Measurements from ENCODE around the gene TTBK1. TPM values are rescaled to one million over a fixed set of nuclear protein-coding genes. Genes with fewer than 3 reads are reported as not detected.

The TTBK1 gene
- total and polyA plus RNA-seq, 2 of the 4 experiments (the other 2 are of a cell fraction), result 0.02 TPM; not detected in 1

- CTCF ChIA-PET, result no interaction called here
- Histone ChIP-seq H3K27me3 (ENCODE audit: control insufficient read depth, insufficient read depth, low read length) (peaks cover 71% of the 10 kb centered on the region), H4K5ac (ENCODE audit: low read depth, low read length) (no peak overlapping the region), H3K56ac (ENCODE audit: extremely low read depth, insufficient read depth, low read length) (no peak overlapping the region), H3K4me2 (ENCODE audit: low read depth, low read length) (peak overlapping the region; percentile 66), H3K9ac (ENCODE audit: low read depth, low read length) (no peak overlapping the region), H3K4me1 (ENCODE audit: control insufficient read depth, insufficient read depth, low read length) (peaks cover 2% of the 10 kb centered on the region; the same call in 1 of the 2 replicates), H3K23ac (ENCODE audit: low read depth, low read length) (0 out of 2 replicates have a peak overlapping the region, but pooled peaks have one; percentile 43), H4K8ac (ENCODE audit: low read depth in 2 of 2, low read length in 2 of 2) (no peak overlapping the region; a peak in 1 of 4 replicates), H2AK9ac (replicated peaks; ENCODE audit: low read depth, low read length, poor library complexity) (no peak overlapping the region), H2BK120ac (ENCODE audit: low read depth, low read length) (no peak overlapping the region), H3K27ac (ENCODE audit: insufficient read depth, low read length) (no peak overlapping the region), H3K14ac (replicated peaks; ENCODE audit: low read depth, low read length) (no peak overlapping the region), H3K4ac (ENCODE audit: low read depth, low read length) (no peak overlapping the region; the same call in 1 of the 2 replicates), H3K79me1 (ENCODE audit: low read depth in 1 of 2, low read length in 2 of 2) (no peaks in the 10 kb centered on the region), H4K20me1 (ENCODE audit: insufficient read depth, low read length) (no peaks in the 10 kb centered on the region; the same call in 1 of the 2 replicates), H3K9me1 (ENCODE audit: insufficient read depth, low read length) (peaks cover 8% of the 10 kb centered on the region), H3K18ac (ENCODE audit: low read depth, low read length) (no peak overlapping the region), H3K9me3 (ENCODE audit: control insufficient read depth, insufficient read depth, low read length) (no peaks in the 10 kb centered on the region), H2AK5ac (ENCODE audit: low read depth, low read length) (no peak overlapping the region), H3K4me3 (ENCODE audit: insufficient read depth, low read depth, low read length) (peak overlapping the region; percentile 30), H2BK20ac (ENCODE audit: low read depth, low read length) (no peak overlapping the region), H2AFZ (replicated peaks; ENCODE audit: low read length, poor library complexity) (peak overlapping the region; percentile 87), H4K91ac (ENCODE audit: insufficient read depth, low read depth, low read length) (no peak overlapping the region), H2BK15ac (ENCODE audit: low read depth, low read length) (no peak overlapping the region), H3K36me3 (ENCODE audit: control insufficient read depth, insufficient read depth, low read length) (no peaks in the 10 kb centered on the region), H2BK5ac (ENCODE audit: low read depth, low read length, poor library complexity, severe bottlenecking) (no peak overlapping the region)
- no peak for DNase-seq
- intact Hi-C loops (cut with micrococcal nuclease), result no loop called here
- POLR2A ChIA-PET (ENCODE audit: unreplicated experiment), result no interaction called here
- WGBS, 2 experiments (ENCODE audit: extremely low coverage in 2 of 2, insufficient read length in 1 of 2), result 4% methylated on average over 14 of the region's 44 CpGs; no CpG with 5 or more reads in 1 of the 2 experiments
- no TSS peak for BruUV-seq (replicated peaks)
- peak; percentile 74 for ATAC-seq (ENCODE audit: low read depth)
- in situ Hi-C loops (cut with MboI; ENCODE audit: low sequenced_read_pairs), result no loop called here
- dilution Hi-C loops (cut with HindIII; ENCODE audit: low sequenced_read_pairs, unreplicated experiment), result no loop called here
- TF ChIP-seq FOS (IDR thresholded peaks at IDR 0.05; ENCODE audit: low read depth, low read length), result no peak
- no peak for TF ChIP-seq RAD21 (IDR thresholded peaks at IDR 0.05; ENCODE audit: low read length)
- TF ChIP-seq NFE2L2 (IDR thresholded peaks at IDR 0.05; ENCODE audit: low read depth, low read length), result no peak
- no peak for TF ChIP-seq MAZ (IDR thresholded peaks at IDR 0.05; ENCODE audit: borderline replicate concordance, low read depth, low read length)
- TF ChIP-seq CEBPB (IDR thresholded peaks at IDR 0.05; ENCODE audit: low read depth, low read length), result no peak
- no peak for TF ChIP-seq RCOR1 (IDR thresholded peaks at IDR 0.05; ENCODE audit: insufficient replicate concordance, low read length)
- no peak for TF ChIP-seq USF2 (IDR thresholded peaks at IDR 0.05; ENCODE audit: low read depth, low read length)
- no peak for TF ChIP-seq CTCF (conservative IDR thresholded peaks at IDR 0.05; ENCODE audit: low read depth, low read length)
- no peak for TF ChIP-seq POLR2A (IDR thresholded peaks at IDR 0.05; ENCODE audit: low read depth, low read length)
- no peak for TF ChIP-seq CHD1 (IDR thresholded peaks at IDR 0.05; ENCODE audit: low read depth, low read length)
- TF ChIP-seq BHLHE40 (IDR thresholded peaks at IDR 0.05; ENCODE audit: low read depth, low read length), result no peak
- no peak for TF ChIP-seq MXI1 (IDR thresholded peaks at IDR 0.05; ENCODE audit: borderline replicate concordance, low read depth, low read length)
- TF ChIP-seq ELK1 (IDR thresholded peaks at IDR 0.05; ENCODE audit: borderline replicate concordance, low read depth, low read length), result no peak
- TF ChIP-seq MAFK (IDR thresholded peaks at IDR 0.05; ENCODE audit: low read depth, low read length), result no peak
- TF ChIP-seq RFX5 (IDR thresholded peaks at IDR 0.05; ENCODE audit: low read depth, low read length), result no peak
These were observed 26.2 kb downstream of the TTBK1 start for GRCh38 chr6:43269273-43270007.
